ENCODE measurements around the gene PRTN3.
A peak's percentile ranks its signal among the peaks of the same experiment; 100 is the strongest.
"Not testable (repeated sequence)": the region's sequence is repeated elsewhere in the genome, so short reads cannot be mapped to it uniquely, and the experiment has no call there.

The PRTN3 gene

DNA sequence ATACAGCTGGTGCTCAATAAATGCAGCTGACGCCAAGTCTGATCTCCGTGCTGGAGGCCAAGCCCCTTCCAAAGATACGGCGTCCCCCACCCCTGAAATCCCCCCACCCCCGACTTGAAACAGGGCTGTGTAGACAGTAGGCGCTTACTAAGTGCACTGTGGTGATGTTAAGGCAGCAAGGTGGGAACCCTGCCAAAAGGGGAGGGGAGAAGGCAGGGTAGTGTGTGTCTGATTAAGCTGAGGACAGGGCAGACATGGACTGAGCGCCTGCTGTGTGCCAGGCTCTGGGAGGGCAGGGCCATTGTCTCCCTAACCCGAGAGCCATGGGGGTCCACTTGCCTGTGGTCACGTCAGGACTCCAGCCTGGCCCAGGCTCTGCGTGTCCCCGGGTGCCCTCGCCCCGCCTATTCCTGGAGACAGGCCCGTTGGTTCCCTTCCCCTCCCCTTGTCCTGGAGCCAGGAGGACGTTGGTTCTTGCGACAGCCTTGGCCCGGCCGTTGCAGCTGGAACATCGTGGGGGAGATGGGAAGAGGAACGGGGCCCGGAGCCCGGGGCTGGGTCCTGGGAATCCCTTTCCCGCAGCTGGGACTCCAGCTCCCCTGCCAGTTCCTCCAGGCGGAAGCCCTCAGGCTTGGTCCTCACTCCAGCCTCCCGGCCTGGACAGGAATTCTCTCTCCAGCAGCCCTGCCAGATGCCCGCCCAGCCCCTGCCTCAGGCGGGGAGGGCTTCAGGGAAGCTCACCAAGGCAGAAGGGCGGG is 9.6 kb downstream of the PRTN3 start:
- peak; percentile 70 for DNase-seq (ENCODE audit: low read depth)
- TF ChIP-seq CTCF (IDR thresholded peaks at IDR 0.05; ENCODE audit: control insufficient read depth, insufficient read depth, low read depth, low read length, missing control alignments): no peak
- no peak overlapping the region for H3K4me3 ChIP-seq (ENCODE audit: control insufficient read depth, low read depth, low read length)

- no peak overlapping the region for H3K4me3 ChIP-seq (ENCODE audit: control insufficient read depth, low read depth, low read length)
- DNase-seq (ENCODE audit: low read depth): no peak
- TF ChIP-seq CTCF (IDR thresholded peaks at IDR 0.05; ENCODE audit: control insufficient read depth, insufficient read depth, low read depth, low read length, missing control alignments): no peak
Observed at GRCh38 chr19:850979-851335, 10.2 kb downstream of the PRTN3 start.

DNA sequence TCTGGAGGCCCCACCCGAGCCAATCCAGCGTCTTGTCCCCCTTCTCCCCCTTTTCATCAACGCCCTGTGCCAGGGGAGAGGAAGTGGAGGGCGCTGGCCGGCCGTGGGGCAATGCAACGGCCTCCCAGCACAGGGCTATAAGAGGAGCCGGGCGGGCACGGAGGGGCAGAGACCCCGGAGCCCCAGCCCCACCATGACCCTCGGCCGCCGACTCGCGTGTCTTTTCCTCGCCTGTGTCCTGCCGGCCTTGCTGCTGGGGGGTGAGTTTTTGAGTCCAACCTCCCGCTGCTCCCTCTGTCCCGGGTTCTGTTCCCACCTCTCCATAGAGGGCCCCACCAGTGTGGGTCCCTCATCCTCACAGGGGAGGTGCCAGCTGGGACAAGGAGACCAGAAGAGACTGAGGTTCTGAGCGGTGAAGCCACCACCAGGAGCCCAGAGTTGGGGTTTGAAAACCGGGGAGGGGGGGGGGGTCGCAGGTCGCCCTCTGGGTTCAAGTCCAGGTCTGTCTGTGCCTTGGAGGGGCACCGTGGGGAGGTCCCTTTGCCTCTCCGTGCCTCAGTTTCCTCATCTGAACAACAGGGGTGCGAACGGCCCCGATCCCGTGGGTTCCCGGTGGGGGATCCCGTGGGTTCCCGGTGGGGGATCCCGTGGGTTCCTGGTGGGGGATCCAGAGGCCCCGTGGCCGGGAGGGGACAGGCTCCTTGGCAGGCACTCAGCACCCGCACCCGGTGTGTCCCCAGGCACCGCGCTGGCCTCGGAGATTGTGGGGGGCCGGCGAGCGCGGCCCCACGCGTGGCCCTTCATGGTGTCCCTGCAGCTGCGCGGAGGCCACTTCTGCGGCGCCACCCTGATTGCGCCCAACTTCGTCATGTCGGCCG is 11.6 kb downstream of the PRTN3 start, which contains the start of gene ELANE:
TSS of gene ELANE (plus strand) at position 168 of the 878 bp plus-strand sequence. CDS start at position 194, 26 bp downstream.
- H3K4me3 ChIP-seq (ENCODE audit: control insufficient read depth, low read depth, low read length): no peak within 1 kb of the TSS
- no peak for TF ChIP-seq CTCF (IDR thresholded peaks at IDR 0.05; ENCODE audit: control insufficient read depth, insufficient read depth, low read depth, low read length, missing control alignments)
- DNase-seq (ENCODE audit: low read depth): no peak

- no peak for DNase-seq (ENCODE audit: low read depth)
- no peak for TF ChIP-seq CTCF (IDR thresholded peaks at IDR 0.05; ENCODE audit: control insufficient read depth, insufficient read depth, low read depth, low read length, missing control alignments)
- H3K4me3 ChIP-seq (ENCODE audit: control insufficient read depth, low read depth, low read length): no peak overlapping the region
Observed at GRCh38 chr19:853014-853585, 12.3 kb downstream of the PRTN3 start.

DNA sequence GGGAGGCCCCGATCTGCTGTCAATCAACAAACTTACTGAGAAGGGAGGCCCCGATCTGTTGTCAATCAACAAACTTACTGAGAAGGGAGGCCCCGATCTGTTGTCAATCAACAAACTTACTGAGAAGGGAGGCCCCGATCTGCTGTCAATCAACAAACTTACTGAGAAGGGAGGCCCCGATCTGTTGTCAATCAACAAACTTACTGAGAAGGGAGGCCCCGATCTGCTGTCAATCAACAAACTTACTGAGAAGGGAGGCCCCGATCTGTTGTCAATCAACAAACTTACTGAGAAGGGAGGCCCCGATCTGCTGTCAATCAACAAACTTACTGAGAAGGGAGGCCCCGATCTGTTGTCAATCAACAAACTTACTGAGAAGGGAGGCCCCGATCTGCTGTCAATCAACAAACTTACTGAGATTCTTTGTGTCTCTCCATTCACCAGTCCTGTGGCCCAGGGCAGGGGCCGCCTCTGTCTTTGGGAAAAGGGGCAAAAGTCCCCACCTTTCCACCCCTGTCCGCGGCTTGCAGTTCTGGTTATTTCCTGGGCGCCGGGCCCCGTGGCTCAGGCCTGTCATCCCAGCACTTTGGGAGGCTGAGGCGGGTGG is 12.9 kb downstream of the PRTN3 start:
- H3K4me3 ChIP-seq (ENCODE audit: control insufficient read depth, low read depth, low read length); DNase-seq (ENCODE audit: low read depth): not testable (repeated sequence)

DNA sequence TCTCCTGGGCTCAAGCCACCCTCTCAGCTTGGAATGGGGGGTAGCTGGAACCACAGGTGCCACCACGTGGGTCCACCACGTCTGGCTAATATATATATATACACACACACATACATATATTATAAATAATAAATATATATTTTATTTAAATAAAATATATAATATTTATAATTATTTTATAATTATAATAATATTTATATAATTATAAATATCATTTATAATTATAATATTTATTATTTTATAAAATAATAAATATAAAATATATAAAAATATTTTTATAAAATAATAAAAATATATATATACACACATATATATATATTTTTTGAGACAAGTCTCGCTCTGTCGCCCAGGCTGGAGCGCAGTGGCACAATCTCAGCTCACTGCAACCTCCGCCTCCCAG is 13.8 kb downstream of the PRTN3 start:
- H3K4me3 ChIP-seq (ENCODE audit: control insufficient read depth, low read depth, low read length): no peak overlapping the region
- DNase-seq (ENCODE audit: low read depth): no peak
- TF ChIP-seq CTCF (IDR thresholded peaks at IDR 0.05; ENCODE audit: control insufficient read depth, insufficient read depth, low read depth, low read length, missing control alignments): no peak
